OCI-LY7 (cell line): ENCODE results near the gene ZNF148. TPM values are rescaled to one million over a fixed set of nuclear protein-coding genes. Genes with fewer than 3 reads are reported as not detected.

Experiments
- BruUV-seq: library from RNA; stranded (reverse); fragments of 400-500 nt; replicated peaks from 2 replicates; lab custom pipeline; 2021; lab: Mats Ljungman, UMichigan
- CTCF ChIA-PET: fragments of 300-600 bp; sonication (Branson Sonifier 250); formaldehyde crosslinking; loops from one replicate; lab custom pipeline; 2022; ENCODE audit warnings: antibody characterized with exemption; ENCODE audit not compliant: unreplicated experiment; lab: Charles Lee
- POLR2A ChIA-PET: fragments of 300-600 bp; sonication (Branson Sonifier 250); formaldehyde crosslinking; loops from one replicate; lab custom pipeline; 2022; ENCODE audit warnings: antibody characterized with exemption; lab: Charles Lee
- DNase-seq: peaks from one replicate; pipeline ENCODE4 v3.0.0-alpha.2; 2015; ENCODE audit warnings: low spot score
- H2AFZ ChIP-seq: fragments of 200-600 bp; sonication (generic), shearing (Covaris generic); 2 replicates; pipeline ENCODE4 v1.6.1; 2014; ENCODE audit warnings: mild to moderate bottlenecking, antibody characterized with exemption, low read length, moderate library complexity
- H3K27ac ChIP-seq: fragments of 200-600 bp; sonication (generic); 2 replicates; pipeline ENCODE4 v1.5.1; 2014; ENCODE audit warnings: mixed run types, low read depth, mild to moderate bottlenecking, moderate library complexity, low read length, inconsistent platforms; ENCODE audit not compliant: poor library complexity, severe bottlenecking
- H3K36me3 ChIP-seq: fragments of 200-600 bp; sonication (generic); 2 replicates; pipeline ENCODE4 v1.6.1; 2014; ENCODE audit warnings: mild to moderate bottlenecking, antibody characterized with exemption, low read length, moderate library complexity, mixed read lengths; ENCODE audit not compliant: insufficient read depth
- H3K4me1 ChIP-seq: fragments of 200-600 bp; sonication (generic); 2 replicates; pipeline ENCODE4 v1.5.1; 2014; ENCODE audit warnings: mild to moderate bottlenecking, low read length; ENCODE audit not compliant: insufficient read depth, poor library complexity, severe bottlenecking
- H3K4me2 ChIP-seq: fragments of 200-600 bp; sonication (generic); 2 replicates; pipeline ENCODE4 v1.6.1; 2014; ENCODE audit warnings: mild to moderate bottlenecking, low read length
- H3K4me3 ChIP-seq: fragments of 200-600 bp; sonication (generic); 2 replicates; pipeline ENCODE4 v1.5.1; 2014; ENCODE audit warnings: mild to moderate bottlenecking, low read depth, low read length; ENCODE audit not compliant: poor library complexity, severe bottlenecking
- H3K79me2 ChIP-seq: fragments of 200-600 bp; sonication (generic); 2 replicates; pipeline ENCODE4 v1.6.1; 2016; ENCODE audit warnings: low read depth, mild to moderate bottlenecking, low read length, moderate library complexity, mixed read lengths; ENCODE audit not compliant: insufficient read depth
- H3K9me2 ChIP-seq: fragments of 200-600 bp; sonication (generic); 2 replicates; pipeline ENCODE4 v1.6.1; 2016; ENCODE audit warnings: mild to moderate bottlenecking, low read length, mixed read lengths; ENCODE audit not compliant: insufficient read depth
- H3K9me3 ChIP-seq: fragments of 200-600 bp; sonication (generic); 2 replicates; pipeline ENCODE4 v1.6.1; 2014; ENCODE audit warnings: mild to moderate bottlenecking, mixed run types, low read length, mixed read lengths
- H4K20me1 ChIP-seq: fragments of 200-600 bp; sonication (generic); 2 replicates; pipeline ENCODE4 v1.6.1; 2014; ENCODE audit warnings: mild to moderate bottlenecking, antibody characterized with exemption, low read length, moderate library complexity, mixed read lengths; ENCODE audit not compliant: insufficient read depth
- CTCF ChIP-seq: fragments of 200-600 bp; sonication (generic); conservative IDR thresholded peaks from 2 replicates; pipeline ENCODE4 v1.5.1; 2014; ENCODE audit warnings: mild to moderate bottlenecking, antibody characterized with exemption, low read length, moderate library complexity, mixed read lengths
- EZH2phosphoT487 ChIP-seq: fragments of 200-600 bp; sonication (generic); IDR thresholded peaks from 2 replicates; pipeline ENCODE4 v1.6.1; 2018; ENCODE audit warnings: low read depth, borderline replicate concordance, mild to moderate bottlenecking, mixed run types, antibody characterized with exemption, low read length, moderate library complexity, mixed read lengths
- intact Hi-C: fragments of 100-400 bp; cut with micrococcal nuclease; formaldehyde crosslinking; loops from one replicate; pipeline ENCODE4 v1.10.0; 2022; ENCODE audit not compliant: unreplicated experiment
- total RNA-seq, 2 experiments: library from RNA; depleted of rRNA in 1 of 2; stranded (reverse); fragments of >200 nt in 1 of 2; shearing (Covaris generic) in 1 of 2; gene quantifications; 2 replicates each; pipeline ENCODE4 v1.2.3, GENCODE V29; 2014 to 2022

The ZNF148 gene
- total RNA-seq, 2 experiments from 2014 or later, result 19.8 to 35.4 TPM

- TF ChIP-seq CTCF, result no peak
- no peak for TF ChIP-seq EZH2phosphoT487
- ChIA-PET POLR2A (interaction anchor here (0.5 to 0.8 kb wide), 2 partner anchors 30 to 32 kb away, joined by 3 read pairs; no protein-coding TSS in a partner anchor), CTCF (no interaction called here)
- Histone ChIP-seq H3K4me1 (no peaks in the 10 kb centered on the region), H3K4me2 (no peak overlapping the region), H3K36me3 (no peaks in the 10 kb centered on the region), H3K9me3 (no peaks in the 10 kb centered on the region), H3K79me2 (no peaks in the 10 kb centered on the region), H3K27ac (no peak overlapping the region), H3K9me2 (no peaks in the 10 kb centered on the region), H2AFZ (no peak overlapping the region), H4K20me1 (no peaks in the 10 kb centered on the region), H3K4me3 (no peak overlapping the region)
- BruUV-seq, result no TSS peak
- DNase-seq, result no peak
- intact Hi-C loops, result no loop called here
These were observed 163.5 kb downstream of the ZNF148 start for GRCh38 chr3:125211523-125212090.

- no peaks in the 10 kb centered on the region for H3K36me3 ChIP-seq
- no peak overlapping the region for H3K4me2 ChIP-seq
- no peak overlapping the region for H2AFZ ChIP-seq
- no peaks in the 10 kb centered on the region for H3K79me2 ChIP-seq
- no peak overlapping the region for H3K4me3 ChIP-seq
- H3K27ac ChIP-seq, result no peak overlapping the region
- no peak for DNase-seq
- intact Hi-C loops, result no loop called here
- ChIA-PET CTCF (no interaction called here), POLR2A (interaction anchor here (0.9 kb wide), 1 partner anchor 18 kb away, joined by 3 read pairs; no protein-coding TSS in a partner anchor)
- H3K9me3 ChIP-seq, result no peaks in the 10 kb centered on the region
- H4K20me1 ChIP-seq, result no peaks in the 10 kb centered on the region
- no peaks in the 10 kb centered on the region for H3K4me1 ChIP-seq
- BruUV-seq, result no TSS peak
- TF ChIP-seq CTCF (no peak), EZH2phosphoT487 (no peak)
- H3K9me2 ChIP-seq, result no peaks in the 10 kb centered on the region
These were observed 167.1 kb downstream of the ZNF148 start for GRCh38 chr3:125207949-125208568.

- intact Hi-C loops, result no loop called here
- Histone ChIP-seq H3K4me1 (no peaks in the 10 kb centered on the region), H3K4me3 (no peak overlapping the region), H2AFZ (no peak overlapping the region), H3K36me3 (no peaks in the 10 kb centered on the region), H3K27ac (no peak overlapping the region), H3K79me2 (no peaks in the 10 kb centered on the region), H3K9me3 (no peaks in the 10 kb centered on the region), H4K20me1 (no peaks in the 10 kb centered on the region), H3K9me2 (no peaks in the 10 kb centered on the region), H3K4me2 (no peak overlapping the region)
- no peak for DNase-seq
- no TSS peak for BruUV-seq
- ChIA-PET CTCF (no interaction called here), POLR2A (no interaction called here)
- TF ChIP-seq CTCF, result no peak
- no peak for TF ChIP-seq EZH2phosphoT487
These were observed 167.6 kb downstream of the ZNF148 start for GRCh38 chr3:125207507-125207906.
